ENCODE measurements around the gene RBMXL3. TPM values are rescaled to one million over a fixed set of nuclear protein-coding genes. Genes with fewer than 3 reads are reported as not detected.
"Not testable (repeated sequence)": the region's sequence is repeated elsewhere in the genome, so short reads cannot be mapped to it uniquely, and the experiment has no call there.

The RBMXL3 gene
- total RNA-seq, 2 experiments from 2014 or later = not detected

- no peaks in the 10 kb centered on the region for H3K36me3 Mint-ChIP-seq (ENCODE audit: low read depth)
- H3K4me1 Mint-ChIP-seq (ENCODE audit: low read depth) = no peaks in the 10 kb centered on the region
- intact Hi-C loops (cut with micrococcal nuclease) = no loop called here
- H3K4me3 Mint-ChIP-seq = no peak overlapping the region
- POLR2A ChIA-PET = no interaction called here
- H3K27ac Mint-ChIP-seq = no peak overlapping the region
- ATAC-seq (no peak), DNase-seq (no peak)
- TF ChIP-seq CTCF (IDR thresholded peaks at IDR 0.05) = no peak
- no peaks in the 10 kb centered on the region for H3K9me3 Mint-ChIP-seq
- CTCF ChIA-PET = no interaction called here
- H3K27me3 Mint-ChIP-seq = no peaks in the 10 kb centered on the region
Measured at GRCh38 chrX:115191490-115192243, 2.5 kb downstream of the RBMXL3 start.

GRCh38 chrX:115192244-115192700, 3.1 kb downstream of the RBMXL3 start:
- Mint-ChIP-seq H3K36me3 (ENCODE audit: low read depth) (no peaks in the 10 kb centered on the region), H3K27me3 (no peaks in the 10 kb centered on the region), H3K4me3 (no peak overlapping the region), H3K4me1 (ENCODE audit: low read depth) (no peaks in the 10 kb centered on the region), H3K9me3 (no peaks in the 10 kb centered on the region), H3K27ac (no peak overlapping the region)
- POLR2A ChIA-PET = no interaction called here
- intact Hi-C loops (cut with micrococcal nuclease) = no loop called here
- CTCF ChIA-PET = no interaction called here
- DNase-seq (no peak), ATAC-seq (no peak)
- no peak for TF ChIP-seq CTCF (IDR thresholded peaks at IDR 0.05)

- CTCF ChIA-PET = no interaction called here
Measured at GRCh38 chrX:115204040-115204439, 14.8 kb downstream of the RBMXL3 start.

GRCh38 chrX:115209547-115209946, 20.3 kb downstream of the RBMXL3 start:
- not testable (repeated sequence) for H3K27ac Mint-ChIP-seq

More at GRCh38 chrX:115204040-115204439, 14.8 kb downstream of the RBMXL3 start:
- Mint-ChIP-seq H3K9me3 (peaks cover 3% of the 10 kb centered on the region), H3K36me3 (ENCODE audit: low read depth) (no peaks in the 10 kb centered on the region), H3K4me1 (ENCODE audit: low read depth) (no peaks in the 10 kb centered on the region), H3K27me3 (no peaks in the 10 kb centered on the region), H3K27ac (no peak overlapping the region), H3K4me3 (no peak overlapping the region)
- POLR2A ChIA-PET = no interaction called here
- ATAC-seq (no peak), DNase-seq (no peak)
- intact Hi-C loops (cut with micrococcal nuclease) = no loop called here
- TF ChIP-seq CTCF (IDR thresholded peaks at IDR 0.05) = no peak

GRCh38 chrX:115214151-115214550, 24.9 kb downstream of the RBMXL3 start:
- no peaks in the 10 kb centered on the region for H3K4me1 Mint-ChIP-seq (ENCODE audit: low read depth)
- intact Hi-C loops (cut with micrococcal nuclease) = no loop called here
- ChIA-PET POLR2A (no interaction called here), CTCF (interaction anchor here (1.2 kb wide), 1 partner anchor 8 kb away, joined by 4 read pairs; no protein-coding TSS in a partner anchor)
- H3K27ac Mint-ChIP-seq = no peak overlapping the region
- DNase-seq = no peak
- no peak for TF ChIP-seq CTCF (IDR thresholded peaks at IDR 0.05)
- no peaks in the 10 kb centered on the region for H3K27me3 Mint-ChIP-seq
- no peaks in the 10 kb centered on the region for H3K9me3 Mint-ChIP-seq
- no peak overlapping the region for H3K4me3 Mint-ChIP-seq
- no peaks in the 10 kb centered on the region for H3K36me3 Mint-ChIP-seq (ENCODE audit: low read depth)
- ATAC-seq = no peak

More at GRCh38 chrX:115209547-115209946, 20.3 kb downstream of the RBMXL3 start:
- ATAC-seq; H3K36me3 Mint-ChIP-seq (ENCODE audit: low read depth); DNase-seq; intact Hi-C loops (cut with micrococcal nuclease); H3K9me3 Mint-ChIP-seq; CTCF ChIA-PET; H3K27me3 Mint-ChIP-seq; H3K4me1 Mint-ChIP-seq (ENCODE audit: low read depth); POLR2A ChIA-PET; H3K4me3 Mint-ChIP-seq: not testable (repeated sequence)

Data from activated CD8-positive, alpha-beta T cell treated with anti-CD3 and anti-CD28 coated beads for 36 hours (primary cell).